C4-2B (cell line): ENCODE results near the gene ARHGAP18.

Experiments used
- H3K27ac ChIP-seq: fragments of 450-650 bp; 2 replicates; pipeline ENCODE4 v1.5.1; 2017
- CTCF ChIP-seq: fragments of 450-650 bp; conservative IDR thresholded peaks from 2 replicates; pipeline ENCODE4 v1.5.1; 2017; ENCODE audit warnings: mild to moderate bottlenecking
- ZFX ChIP-seq: fragments of 450-650 bp; IDR thresholded peaks from 2 replicates; pipeline ENCODE4 v1.6.1; 2017

ARHGAP18 gene

GRCh38 chr6:129683601-129684322 lies 26.2 kb downstream of the ARHGAP18 start:
- TF ChIP-seq CTCF, result no peak
- TF ChIP-seq ZFX, result no peak
- no peak overlapping the region for H3K27ac ChIP-seq

- TF ChIP-seq CTCF (no peak), ZFX (no peak)
- H3K27ac ChIP-seq, result no peak overlapping the region
Measured at GRCh38 chr6:129681913-129682205, 28.1 kb downstream of the ARHGAP18 start.

- TF ChIP-seq ZFX (no peak), CTCF (no peak)
- H3K27ac ChIP-seq, result no peak overlapping the region
Measured at GRCh38 chr6:129680633-129681032, 29.3 kb downstream of the ARHGAP18 start.

GRCh38 chr6:129679758-129680157 lies 30.2 kb downstream of the ARHGAP18 start:
- H3K27ac ChIP-seq, result no peak overlapping the region
- no peak for TF ChIP-seq ZFX
- no peak for TF ChIP-seq CTCF

GRCh38 chr6:129679275-129679674 lies 30.7 kb downstream of the ARHGAP18 start:
- no peak overlapping the region for H3K27ac ChIP-seq
- TF ChIP-seq CTCF, result no peak
- no peak for TF ChIP-seq ZFX

- TF ChIP-seq CTCF (no peak), ZFX (no peak)
- H3K27ac ChIP-seq, result no peak overlapping the region
Measured at GRCh38 chr6:129678463-129678862, 31.5 kb downstream of the ARHGAP18 start.

GRCh38 chr6:129677620-129678325 lies 32.2 kb downstream of the ARHGAP18 start:
- TF ChIP-seq ZFX (no peak), CTCF (no peak)
- H3K27ac ChIP-seq, result no peak overlapping the region
